Stimulated activated CD4-positive, alpha-beta T cell treated with anti-CD3 and anti-CD28 coated beads, Interleukin-15, amount 100 ng/mL, for 1 hour (primary cell): ENCODE data around the gene SNAP25.

ENCODE experiments used
- DNase-seq, 2 donors: peaks; one replicate each; pipeline ENCODE4 v3.0.0-alpha.2; 2020; ENCODE audit warnings: low read depth in 1 of 2, low spot score in 1 of 2

Gene SNAP25

GRCh38 chr20:10216146-10216791 lies 2.4 kb upstream of the SNAP25 start:
- no peak for DNase-seq

- DNase-seq = no peak
Observed at GRCh38 chr20:10217721-10218410, 764 bp upstream of the SNAP25 start.

GRCh38 chr20:10219452-10219791 lies 792 bp downstream of the SNAP25 start:
- DNase-seq = peak; percentile 7 to 32

- no peak for DNase-seq
Observed at GRCh38 chr20:10219993-10220750, 1.5 kb downstream of the SNAP25 start.

GRCh38 chr20:10221021-10221420 lies 2.4 kb downstream of the SNAP25 start:
- DNase-seq = no peak

- no peak for DNase-seq
Observed at GRCh38 chr20:10225439-10226060, 6.9 kb downstream of the SNAP25 start.

- no peak for DNase-seq
Observed at GRCh38 chr20:10228330-10228729, 9.7 kb downstream of the SNAP25 start.

GRCh38 chr20:10231290-10231689 lies 12.7 kb downstream of the SNAP25 start:
- DNase-seq = no peak

- DNase-seq = no peak
Observed at GRCh38 chr20:10236540-10237533, 18.2 kb downstream of the SNAP25 start.

- no peak for DNase-seq
Observed at GRCh38 chr20:10239954-10240353, 21.3 kb downstream of the SNAP25 start.

GRCh38 chr20:10240655-10241054 lies 22.0 kb downstream of the SNAP25 start:
- DNase-seq = no peak

GRCh38 chr20:10242166-10242565 lies 23.5 kb downstream of the SNAP25 start:
- no peak for DNase-seq

GRCh38 chr20:10247440-10247839 lies 28.8 kb downstream of the SNAP25 start:
- no peak for DNase-seq

GRCh38 chr20:10249048-10249770 lies 30.6 kb downstream of the SNAP25 start:
- DNase-seq = no peak

- DNase-seq = no peak
Observed at GRCh38 chr20:10249822-10250221, 31.2 kb downstream of the SNAP25 start.

GRCh38 chr20:10250902-10251301 lies 32.3 kb downstream of the SNAP25 start:
- DNase-seq = no peak

GRCh38 chr20:10253780-10254179 lies 35.1 kb downstream of the SNAP25 start:
- DNase-seq = no peak

- DNase-seq = no peak
Observed at GRCh38 chr20:10255846-10256245, 37.2 kb downstream of the SNAP25 start.

GRCh38 chr20:10259166-10259565 lies 40.5 kb downstream of the SNAP25 start:
- DNase-seq = no peak

- no peak for DNase-seq
Observed at GRCh38 chr20:10260316-10260715, 41.7 kb downstream of the SNAP25 start.
